HG03066 (cell line): ENCODE data around the gene CYP21A2.

Experiments used
- ATAC-seq: cut with Tn5 transposase; IDR thresholded peaks from one replicate; pipeline ENCODE4 v1.9.1; 2021; ENCODE audit warnings: low read depth; ENCODE audit not compliant: unreplicated experiment

CYP21A2 gene

GRCh38 chr6:32079566-32080290 lies 41.5 kb downstream of the CYP21A2 start:
- no peak for ATAC-seq

- no peak for ATAC-seq
These were observed 43.2 kb downstream of the CYP21A2 start for GRCh38 chr6:32081168-32081990.

GRCh38 chr6:32082478-32082877 lies 44.3 kb downstream of the CYP21A2 start:
- no peak for ATAC-seq

GRCh38 chr6:32082935-32083334 lies 44.7 kb downstream of the CYP21A2 start:
- ATAC-seq, result no peak

GRCh38 chr6:32083812-32084768 lies 45.9 kb downstream of the CYP21A2 start:
- ATAC-seq, result no peak

GRCh38 chr6:32084780-32085179 lies 46.6 kb downstream of the CYP21A2 start:
- no peak for ATAC-seq

- no peak for ATAC-seq
These were observed 47.7 kb downstream of the CYP21A2 start for GRCh38 chr6:32085759-32086459.

GRCh38 chr6:32086661-32087573 lies 48.7 kb downstream of the CYP21A2 start:
- ATAC-seq, result no peak

GRCh38 chr6:32087574-32088486 lies 49.6 kb downstream of the CYP21A2 start:
- ATAC-seq, result no peak

- ATAC-seq, result no peak
These were observed 50.4 kb downstream of the CYP21A2 start for GRCh38 chr6:32088487-32089049.

- ATAC-seq, result no peak
These were observed 51.0 kb downstream of the CYP21A2 start for GRCh38 chr6:32089082-32089828.
